HG03135 (cell line): ENCODE results near the gene APOA1.
"Not testable (repeated sequence)": the region's sequence is repeated elsewhere in the genome, so short reads cannot be mapped to it uniquely, and the experiment has no call there.

Experiments
- ATAC-seq: cut with Tn5 transposase; IDR thresholded peaks from one replicate; pipeline ENCODE4 v1.9.1; 2021; ENCODE audit warnings: mild to moderate bottlenecking, moderate library complexity; ENCODE audit not compliant: unreplicated experiment

APOA1 gene

GRCh38 chr11:116835042-116835772 is 2.2 kb downstream of the APOA1 start:
- ATAC-seq: peak; percentile 9

DNA sequence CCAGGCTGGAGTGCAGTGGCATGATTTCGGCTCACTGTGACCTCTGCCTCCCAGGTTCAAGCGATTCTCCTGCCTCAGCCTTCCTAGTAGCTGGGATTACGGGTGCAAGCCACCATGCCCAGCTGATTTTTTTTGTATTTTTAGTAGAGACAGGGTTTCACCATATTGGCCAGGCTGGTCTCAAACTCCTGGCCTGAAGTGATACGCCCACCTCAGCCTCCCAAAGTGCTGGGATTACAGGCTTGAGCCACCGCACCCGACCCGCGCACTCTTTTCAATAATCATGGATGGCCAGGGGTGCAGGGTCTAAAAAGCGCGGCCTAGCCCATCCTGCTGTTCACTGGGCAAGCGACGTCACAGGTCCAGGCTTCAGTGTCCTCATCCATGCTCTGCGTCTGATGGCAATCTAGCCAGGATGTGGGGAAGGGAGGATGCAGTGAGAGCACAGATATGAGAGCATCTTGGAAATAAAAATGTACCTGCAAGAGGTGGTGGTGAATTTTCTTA is 2.8 kb downstream of the APOA1 start:
- not testable (repeated sequence) for ATAC-seq

DNA sequence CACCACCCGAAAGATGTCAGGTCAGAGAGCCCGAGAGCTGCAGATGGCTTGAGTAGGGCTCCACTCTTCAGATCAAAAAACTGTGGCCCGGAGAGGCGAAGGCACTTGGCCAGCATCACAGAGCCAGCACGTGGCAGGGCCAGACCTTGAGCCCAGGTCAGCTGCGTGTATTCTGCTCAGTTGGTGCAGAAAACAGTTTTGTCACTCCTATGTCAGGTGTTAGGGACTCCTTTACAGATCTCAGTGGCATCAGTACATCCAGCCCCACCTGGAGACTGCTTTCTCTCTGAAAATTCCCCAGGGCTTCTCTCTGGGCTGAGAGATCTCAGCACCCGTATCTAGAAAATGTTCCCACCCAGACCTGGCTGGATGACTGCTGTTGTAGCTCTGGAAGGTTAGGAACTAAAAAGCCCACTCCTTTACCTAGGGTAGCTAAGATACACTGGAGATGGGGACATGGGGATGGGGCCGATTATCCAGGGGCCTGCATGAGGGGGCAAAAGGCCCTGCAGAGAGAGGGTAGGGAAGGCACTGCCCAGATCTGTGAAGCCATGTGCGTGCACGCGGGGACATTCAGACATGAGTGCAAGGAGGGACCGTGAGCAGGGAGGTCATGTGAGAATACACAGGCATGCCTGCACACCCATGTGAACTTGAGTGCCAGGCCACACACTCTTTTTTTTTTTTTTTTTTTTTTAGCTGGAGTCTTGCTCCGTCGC is 3.4 kb downstream of the APOA1 start:
- no peak for ATAC-seq

DNA sequence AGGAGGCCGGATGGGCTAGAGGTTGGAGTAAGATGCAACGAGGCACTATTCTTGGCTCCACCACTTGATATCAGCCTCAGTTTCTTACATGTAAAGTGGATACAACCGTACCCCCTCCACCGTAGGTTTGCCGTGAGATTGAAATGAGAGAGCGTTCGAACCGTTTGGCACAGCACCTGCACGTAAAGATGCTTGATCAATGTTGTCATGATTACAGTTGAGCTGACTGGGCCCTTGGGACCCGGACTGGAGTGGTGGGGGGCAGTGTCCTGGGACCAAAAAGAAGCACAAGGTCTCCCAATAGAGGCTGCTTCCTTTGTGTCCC is 4.0 kb downstream of the APOA1 start:
- no peak for ATAC-seq

DNA sequence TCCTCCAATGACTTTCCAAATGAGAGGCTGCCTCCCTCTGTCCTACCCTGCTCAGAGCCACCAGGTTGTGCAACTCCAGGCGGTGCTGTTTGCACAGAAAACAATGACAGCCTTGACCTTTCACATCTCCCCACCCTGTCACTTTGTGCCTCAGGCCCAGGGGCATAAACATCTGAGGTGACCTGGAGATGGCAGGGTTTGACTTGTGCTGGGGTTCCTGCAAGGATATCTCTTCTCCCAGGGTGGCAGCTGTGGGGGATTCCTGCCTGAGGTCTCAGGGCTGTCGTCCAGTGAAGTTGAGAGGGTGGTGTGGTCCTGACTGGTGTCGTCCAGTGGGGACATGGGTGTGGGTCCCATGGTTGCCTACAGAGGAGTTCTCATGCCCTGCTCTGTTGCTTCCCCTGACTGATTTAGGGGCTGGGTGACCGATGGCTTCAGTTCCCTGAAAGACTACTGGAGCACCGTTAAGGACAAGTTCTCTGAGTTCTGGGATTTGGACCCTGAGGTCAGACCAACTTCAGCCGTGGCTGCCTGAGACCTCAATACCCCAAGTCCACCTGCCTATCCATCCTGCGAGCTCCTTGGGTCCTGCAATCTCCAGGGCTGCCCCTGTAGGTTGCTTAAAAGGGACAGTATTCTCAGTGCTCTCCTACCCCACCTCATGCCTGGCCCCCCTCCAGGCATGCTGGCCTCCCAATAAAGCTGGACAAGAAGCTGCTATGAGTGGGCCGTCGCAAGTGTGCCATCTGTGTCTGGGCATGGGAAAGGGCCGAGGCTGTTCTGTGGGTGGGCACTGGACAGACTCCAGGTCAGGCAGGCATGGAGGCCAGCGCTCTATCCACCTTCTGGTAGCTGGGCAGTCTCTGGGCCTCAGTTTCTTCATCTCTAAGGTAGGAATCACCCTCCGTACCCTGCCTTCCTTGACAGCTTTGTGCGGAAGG is 4.8 kb downstream of the APOA1 start:
- ATAC-seq: no peak

DNA sequence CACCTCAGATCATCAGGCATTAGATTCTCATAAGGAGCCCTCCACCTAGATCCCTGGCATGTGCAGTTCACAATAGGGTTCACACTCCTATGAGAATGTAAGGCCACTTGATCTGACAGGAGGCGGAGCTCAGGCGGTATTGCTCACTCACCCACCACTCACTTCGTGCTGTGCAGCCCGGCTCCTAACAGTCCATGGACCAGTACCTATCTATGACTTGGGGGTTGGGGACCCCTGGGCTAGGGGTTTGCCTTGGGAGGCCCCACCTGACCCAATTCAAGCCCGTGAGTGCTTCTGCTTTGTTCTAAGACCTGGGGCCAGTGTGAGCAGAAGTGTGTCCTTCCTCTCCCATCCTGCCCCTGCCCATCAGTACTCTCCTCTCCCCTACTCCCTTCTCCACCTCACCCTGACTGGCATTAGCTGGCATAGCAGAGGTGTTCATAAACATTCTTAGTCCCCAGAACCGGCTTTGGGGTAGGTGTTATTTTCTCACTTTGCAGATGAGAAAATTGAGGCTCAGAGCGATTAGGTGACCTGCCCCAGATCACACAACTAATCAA is 5.6 kb downstream of the APOA1 start:
- no peak for ATAC-seq

- ATAC-seq: no peak
Observed at GRCh38 chr11:116830184-116830912, 7.1 kb downstream of the APOA1 start.

- no peak for ATAC-seq
Observed at GRCh38 chr11:116829525-116830183, 7.8 kb downstream of the APOA1 start, which contains the start of gene APOC3. Gene APOC3 (plus strand): TSS chr11:116829907. CDS start chr11:116830583, 676 bp downstream.

- ATAC-seq: no peak
Observed at GRCh38 chr11:116828632-116829524, 8.5 kb downstream of the APOA1 start.

DNA sequence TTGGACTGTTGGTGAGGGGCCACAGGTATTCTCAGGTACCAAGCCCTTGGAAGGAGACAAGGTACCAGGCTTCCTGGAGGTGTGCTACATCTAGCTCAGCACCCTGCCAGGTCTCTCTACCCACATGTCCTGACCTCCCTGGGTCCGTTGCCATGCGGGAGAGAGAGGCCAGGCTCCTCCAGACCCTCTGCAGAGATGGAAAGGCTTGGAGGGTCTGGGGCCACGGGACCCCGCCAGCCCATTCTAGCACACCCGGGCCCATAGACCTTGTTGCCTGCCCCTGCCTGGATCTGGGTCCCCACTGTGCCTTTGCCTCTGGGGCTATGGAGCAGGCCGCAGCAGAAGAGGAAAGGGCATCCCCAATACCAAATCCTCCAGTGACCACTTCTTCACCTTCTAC is 10.0 kb downstream of the APOA1 start:
- no peak for ATAC-seq

GRCh38 chr11:116826751-116827431 is 10.5 kb downstream of the APOA1 start:
- no peak for ATAC-seq

GRCh38 chr11:116825854-116826750 is 11.3 kb downstream of the APOA1 start:
- ATAC-seq: no peak

- ATAC-seq: no peak
Observed at GRCh38 chr11:116825434-116825833, 12.0 kb downstream of the APOA1 start.

- ATAC-seq: no peak
Observed at GRCh38 chr11:116823031-116823843, 14.2 kb downstream of the APOA1 start, which contains the start of gene APOA4. Gene APOA4 (minus strand): TSS chr11:116823304. CDS start chr11:116823191, 113 bp downstream.

DNA sequence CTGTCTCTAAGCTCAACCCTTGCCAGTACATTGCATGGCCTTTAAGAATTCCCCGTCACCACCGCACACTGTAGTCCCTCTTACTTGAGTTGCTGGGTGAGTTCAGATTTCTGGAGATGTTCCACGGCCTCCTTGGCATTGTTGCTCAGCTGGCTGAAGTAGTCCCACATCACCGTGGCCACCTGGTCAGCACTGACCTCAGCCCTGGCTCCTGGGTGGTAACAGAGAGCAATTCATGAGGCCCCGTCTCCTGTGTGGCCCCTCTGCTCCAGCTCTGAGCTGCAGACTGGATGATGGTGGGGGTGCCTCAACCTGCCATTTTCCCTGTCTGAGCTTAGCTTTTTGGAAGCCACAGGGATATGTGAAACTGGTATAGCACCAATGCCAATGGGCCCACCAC is 14.8 kb downstream of the APOA1 start:
- ATAC-seq: no peak
